Measurements from ENCODE around the gene CRIP1. TPM values are rescaled to one million over a fixed set of nuclear protein-coding genes. Genes with fewer than 3 reads are reported as not detected.
A peak's percentile ranks its signal among the peaks of the same experiment; 100 is the strongest.

The CRIP1 gene
- total RNA-seq, 4 donors from 2014 or later, result 34.0 to 110 (median 54.6) TPM

GRCh38 chr14:105532735-105533141, 46.1 kb downstream of the CRIP1 start:
- no peak overlapping the region for H3K27ac ChIP-seq (replicated peaks in 1 of 4)
- DNase-seq (ENCODE audit: extremely low spot score), result no peak
- no peak overlapping the region for H3K4me3 ChIP-seq
- peaks cover 13 to 30% (median 23%) of the 10 kb centered on the region in 4 donors for H3K4me1 ChIP-seq
- TF ChIP-seq EP300 (IDR thresholded peaks at IDR 0.05), result no peak
- TF ChIP-seq POLR2AphosphoS5 (IDR thresholded peaks at IDR 0.05), result no peak
- peak in 1 of 3 experiments; percentile 11 for TF ChIP-seq CTCF (IDR thresholded peaks at IDR 0.05)
- no peak for TF ChIP-seq POLR2A (IDR thresholded peaks at IDR 0.05; ENCODE audit: low read depth)
- no peaks in the 10 kb centered on the region for H3K9me3 ChIP-seq
- peaks cover 0 to 19% (median 0%) of the 10 kb centered on the region in 4 donors for H3K36me3 ChIP-seq
- intact Hi-C loops (cut with DNase I), result no loop called here
- H3K27me3 ChIP-seq, result peaks cover 0 to 45% (median 10%) of the 10 kb centered on the region in 4 donors
- 54% methylated on average over 10 of the region's 10 CpGs for WGBS

GRCh38 chr14:105533391-105533790, 46.7 kb downstream of the CRIP1 start:
- TF ChIP-seq CTCF (IDR thresholded peaks at IDR 0.05) (no peak), EP300 (IDR thresholded peaks at IDR 0.05) (no peak), POLR2AphosphoS5 (IDR thresholded peaks at IDR 0.05) (no peak), POLR2A (IDR thresholded peaks at IDR 0.05; ENCODE audit: low read depth) (no peak)
- H3K27me3 ChIP-seq, result peaks cover 0 to 51% (median 12%) of the 10 kb centered on the region in 4 donors
- H3K36me3 ChIP-seq, result peaks cover 0 to 19% (median 0%) of the 10 kb centered on the region in 4 donors
- peaks cover 10 to 28% (median 23%) of the 10 kb centered on the region in 4 donors for H3K4me1 ChIP-seq
- no peak overlapping the region for H3K4me3 ChIP-seq
- H3K27ac ChIP-seq (replicated peaks in 1 of 4), result no peak overlapping the region
- H3K9me3 ChIP-seq, result no peaks in the 10 kb centered on the region
- WGBS, result 85% methylated on average over 8 of the region's 9 CpGs
- intact Hi-C loops (cut with DNase I), result no loop called here
- no peak for DNase-seq (ENCODE audit: extremely low spot score)

- Histone ChIP-seq H3K9me3 (no peaks in the 10 kb centered on the region), H3K4me3 (no peak overlapping the region), H3K4me1 (peaks cover 7 to 23% (median 17%) of the 10 kb centered on the region in 4 donors), H3K27ac (replicated peaks in 1 of 4) (no peak overlapping the region), H3K27me3 (peaks cover 0 to 54% (median 13%) of the 10 kb centered on the region in 4 donors), H3K36me3 (peaks cover 0 to 19% (median 0%) of the 10 kb centered on the region in 4 donors)
- TF ChIP-seq EP300 (IDR thresholded peaks at IDR 0.05), result no peak
- no peak for TF ChIP-seq POLR2A (IDR thresholded peaks at IDR 0.05; ENCODE audit: low read depth)
- no peak for TF ChIP-seq POLR2AphosphoS5 (IDR thresholded peaks at IDR 0.05)
- no peak for TF ChIP-seq CTCF (IDR thresholded peaks at IDR 0.05)
- WGBS, result 69% methylated on average over 21 of the region's 21 CpGs
- no peak for DNase-seq (ENCODE audit: extremely low spot score)
- intact Hi-C loops (cut with DNase I), result no loop called here
These were observed 47.3 kb downstream of the CRIP1 start for GRCh38 chr14:105533811-105534498.

- no peak overlapping the region for H3K4me3 ChIP-seq
- TF ChIP-seq POLR2A (IDR thresholded peaks at IDR 0.05; ENCODE audit: low read depth) (no peak), POLR2AphosphoS5 (IDR thresholded peaks at IDR 0.05) (no peak), EP300 (IDR thresholded peaks at IDR 0.05) (no peak), CTCF (IDR thresholded peaks at IDR 0.05) (no peak)
- peaks cover 0 to 48% (median 13%) of the 10 kb centered on the region in 4 donors for H3K27me3 ChIP-seq
- no peaks in the 10 kb centered on the region for H3K9me3 ChIP-seq
- intact Hi-C loops (cut with DNase I), result no loop called here
- 72% methylated on average over 11 of the region's 13 CpGs for WGBS
- H3K4me1 ChIP-seq, result peaks cover 1 to 16% (median 11%) of the 10 kb centered on the region in 4 donors
- no peak overlapping the region for H3K27ac ChIP-seq (replicated peaks in 1 of 4)
- H3K36me3 ChIP-seq, result peaks cover 0 to 13% (median 0%) of the 10 kb centered on the region in 4 donors
- no peak for DNase-seq (ENCODE audit: extremely low spot score)
These were observed 47.9 kb downstream of the CRIP1 start for GRCh38 chr14:105534586-105534985.
